B cell (primary cell): ENCODE measurements around the gene SPCS1. TPM values are rescaled to one million over a fixed set of nuclear protein-coding genes. Genes with fewer than 3 reads are reported as not detected.
"Not testable (repeated sequence)": the region's sequence is repeated elsewhere in the genome, so short reads cannot be mapped to it uniquely, and the experiment has no call there.

Experiments
- ATAC-seq: fragments of 200-7000 bp; cut with Tn5 transposase; one replicate; pipeline ENCODE4 v1.10.0; 2021; ENCODE audit warnings: low read depth, mild to moderate bottlenecking, moderate number of reproducible peaks, moderate library complexity
- CTCF ChIA-PET: fragments of 350-600 bp; sonication (Branson Sonifier 250); formaldehyde crosslinking; loops from one replicate; lab custom pipeline; 2021; ENCODE audit warnings: antibody characterized with exemption, inconsistent platforms; lab: Charles Lee
- POLR2A ChIA-PET: fragments of 350-600 bp; sonication (Branson Sonifier 250); formaldehyde crosslinking; loops from one replicate; lab custom pipeline; 2021; ENCODE audit warnings: antibody characterized with exemption; lab: Charles Lee
- DNase-seq: peaks from one replicate; pipeline ENCODE4 v3.0.0; 2013
- H2AFZ ChIP-seq: 2 replicates; pipeline ENCODE4 v1.6.1; 2012; ENCODE audit warnings: mild to moderate bottlenecking, low read depth, low read length; ENCODE audit not compliant: insufficient read depth, poor library complexity, severe bottlenecking
- H3K27ac ChIP-seq, 2 donors: 1 replicate in 1 of 2; 2 replicates in 1 of 2; pipeline ENCODE4 v1.5.1; 2012 to 2013; ENCODE audit warnings: low read length in 2 of 2, mild to moderate bottlenecking in 2 of 2, moderate library complexity in 1 of 2
- H3K27me3 ChIP-seq, 4 experiments: fragments of 200-600 bp in 1 of 4; sonication (generic) in 1 of 4; replicated peaks in 1 of 4; 1 replicate in 2 of 4; 2 replicates in 2 of 4; pipeline versions ENCODE4 v1.6.1 to v1.7.0; 2013 to 2016; ENCODE audit warnings: low read length in 3 of 4, mild to moderate bottlenecking in 2 of 4, mixed read lengths in 1 of 4, moderate library complexity in 1 of 4; ENCODE audit not compliant: insufficient read depth in 4 of 4, control insufficient read depth in 3 of 4; ENCODE audit errors: control extremely low read depth in 1 of 4
- H3K36me3 ChIP-seq, 2 experiments: replicated peaks in 1 of 2; 1 replicate in 1 of 2; 2 replicates in 1 of 2; pipeline versions ENCODE4 v1.6.1 to v1.7.1; 2013; ENCODE audit warnings: low read length in 1 of 2; ENCODE audit not compliant: insufficient read depth in 2 of 2, control insufficient read depth in 1 of 2; ENCODE audit errors: control extremely low read depth in 1 of 2, extremely low read depth in 1 of 2
- H3K4me1 ChIP-seq, 2 donors: fragments of 200-600 bp in 1 of 2; sonication (generic) in 1 of 2; 1 replicate in 1 of 2; 2 replicates in 1 of 2; pipeline versions ENCODE4 v1.5.1 to v1.6.1; 2013 to 2017; ENCODE audit warnings: low read length in 2 of 2; ENCODE audit not compliant: control insufficient read depth in 2 of 2, insufficient read depth in 2 of 2
- H3K4me2 ChIP-seq: replicated peaks from 2 replicates; pipeline ENCODE3; 2012; ENCODE audit warnings: mild to moderate bottlenecking, low read depth, low read length; ENCODE audit not compliant: poor library complexity, severe bottlenecking
- H3K4me3 ChIP-seq, 5 experiments: fragments of 200-600 bp in 1 of 5; sonication (generic) in 1 of 5; 1 replicate in 3 of 5; 2 replicates in 2 of 5; pipeline versions ENCODE4 v1.5.1 to v1.7.0; 2011 to 2016; ENCODE audit warnings: low read length in 4 of 5, mild to moderate bottlenecking in 4 of 5, low read depth in 2 of 5, control low read depth in 1 of 5, moderate library complexity in 1 of 5; ENCODE audit not compliant: insufficient read depth in 1 of 5; ENCODE audit errors: control extremely low read depth in 1 of 5, extremely low read depth in 1 of 5
- H3K79me2 ChIP-seq: fragments of 200-600 bp; sonication (generic); one replicate; pipeline ENCODE4 v1.6.0; 2016; ENCODE audit warnings: low read length; ENCODE audit not compliant: control insufficient read depth, insufficient read depth
- H3K9ac ChIP-seq: fragments of 200-600 bp; sonication (generic); 2 replicates; pipeline ENCODE4 v1.6.1; 2017; ENCODE audit warnings: mild to moderate bottlenecking, low read length, moderate library complexity
- H3K9me3 ChIP-seq, 3 donors: one replicate each; pipeline versions ENCODE4 v1.6.1 to v1.7.1; 2013; ENCODE audit warnings: low read length in 2 of 3; ENCODE audit not compliant: control insufficient read depth in 2 of 3, insufficient read depth in 1 of 3; ENCODE audit errors: control extremely low read depth in 1 of 3
- H4K20me1 ChIP-seq: 2 replicates; pipeline ENCODE4 v1.6.0; 2012; ENCODE audit warnings: mild to moderate bottlenecking, low read length; ENCODE audit not compliant: insufficient read depth, control insufficient read depth, poor library complexity, severe bottlenecking
- H3K27ac Mint-ChIP-seq: one replicate; pipeline ENCODE4 v1.8.0; 2021; ENCODE audit warnings: mixed read lengths
- H3K27me3 Mint-ChIP-seq: one replicate; pipeline ENCODE4 v1.8.0; 2021; ENCODE audit warnings: mixed read lengths
- H3K4me1 Mint-ChIP-seq: one replicate; pipeline ENCODE4 v1.8.0; 2021; ENCODE audit warnings: mixed read lengths
- H3K4me3 Mint-ChIP-seq: one replicate; pipeline ENCODE4 v1.8.0; 2021; ENCODE audit warnings: mixed read lengths
- H3K9me3 Mint-ChIP-seq: one replicate; pipeline ENCODE4 v1.8.0; 2022; ENCODE audit warnings: mixed read lengths; ENCODE audit not compliant: insufficient read depth
- CTCF ChIP-seq: fragments of 200-600 bp; IDR thresholded peaks from one replicate; pipeline ENCODE4 v1.8.0; 2022; ENCODE audit warnings: antibody characterized with exemption, mild to moderate bottlenecking
- EZH2 ChIP-seq: IDR thresholded peaks from 2 replicates; pipeline ENCODE4 v1.6.1; 2012; ENCODE audit warnings: borderline replicate concordance, low read depth, mild to moderate bottlenecking, moderate library complexity, low read length; ENCODE audit not compliant: insufficient read depth, poor library complexity, severe bottlenecking
- WGBS: methylation state at CpG from one replicate; pipeline ENCODE4 v1.1.5; 2013; ENCODE audit warnings: missing lambda C conversion rate; ENCODE audit not compliant: insufficient coverage; 5-methylcytosine and 5-hydroxymethylcytosine counted together
- intact Hi-C: fragments of 100-400 bp; cut with micrococcal nuclease; formaldehyde crosslinking; loops from one replicate; pipeline ENCODE4 v1.10.0; 2022
- polyA plus RNA-seq: library from polyadenylated mRNA; depleted of rRNA; stranded (reverse); fragments of >200 nt; gene quantifications from 2 replicates; pipeline ENCODE4 v1.2.3, GENCODE V29; 2012
- total RNA-seq, 2 donors: library from RNA; stranded (reverse); fragments of 120-200 nt in 1 of 2; gene quantifications; 1 replicate in 1 of 2; 2 replicates in 1 of 2; pipeline versions ENCODE4 v1.2.3 to v1.2.4, GENCODE V29; 2013 to 2022

SPCS1 gene
- total and polyA plus RNA-seq, 2 donors (not counting 1 experiment from before 2014, with no cell fraction given) = 64.5 to 82.2 TPM

- Mint-ChIP-seq H3K4me3 (no peak overlapping the region), H3K9me3 (peaks cover 4% of the 10 kb centered on the region), H3K27me3 (no peaks in the 10 kb centered on the region), H3K4me1 (peaks cover 12% of the 10 kb centered on the region), H3K27ac (no peak overlapping the region)
- Histone ChIP-seq H3K79me2 (no peaks in the 10 kb centered on the region), H3K27me3 (no peaks in the 10 kb centered on the region), H3K4me2 (no peak overlapping the region), H3K9me3 (peaks cover 0 to 17% (median 6%) of the 10 kb centered on the region in 3 donors), H3K4me1 (peaks cover 6 to 11% of the 10 kb centered on the region in 2 donors), H3K4me3 (no peak overlapping the region), H4K20me1 (no peaks in the 10 kb centered on the region), H3K36me3 (no peaks in the 10 kb centered on the region), H2AFZ (no peak overlapping the region), H3K9ac (no peak overlapping the region), H3K27ac (no peak overlapping the region)
- no peak for TF ChIP-seq EZH2
- no peak for TF ChIP-seq CTCF
- POLR2A ChIA-PET = no interaction called here
- no CpG with 5 or more reads among the region's 1 CpG for WGBS
- CTCF ChIA-PET = no interaction called here
- no peak for DNase-seq
- no peak for ATAC-seq
- intact Hi-C loops = no loop called here
Observed at GRCh38 chr3:52724511-52724910, 18.6 kb downstream of the SPCS1 start.

GRCh38 chr3:52728753-52729152 lies 22.8 kb downstream of the SPCS1 start:
- H3K27ac ChIP-seq, H3K27ac Mint-ChIP-seq, H4K20me1 ChIP-seq, H3K4me3 ChIP-seq, H3K27me3 ChIP-seq, H2AFZ ChIP-seq, H3K4me1 Mint-ChIP-seq, H3K4me1 ChIP-seq, H3K9ac ChIP-seq, ATAC-seq, DNase-seq, H3K4me3 Mint-ChIP-seq, H3K79me2 ChIP-seq, H3K4me2 ChIP-seq, intact Hi-C loops, H3K27me3 Mint-ChIP-seq, CTCF ChIA-PET: not testable (repeated sequence)
- POLR2A ChIA-PET = interaction anchor here (0.7 kb wide), 1 partner anchor 375 kb away, joined by 3 read pairs; no protein-coding TSS in a partner anchor
- H3K9me3 Mint-ChIP-seq = peaks cover 11% of the 10 kb centered on the region
- Histone ChIP-seq H3K36me3 (peaks cover 3 to 20% of the 10 kb centered on the region in 2 experiments), H3K9me3 (peaks cover 1 to 16% (median 7%) of the 10 kb centered on the region in 3 donors)
- WGBS = 100% methylated on average over 1 of the region's 3 CpGs
